T-cell (primary cell): ENCODE results near the gene FSCN2. TPM values are rescaled to one million over a fixed set of nuclear protein-coding genes. Genes with fewer than 3 reads are reported as not detected.

Experiments
- ATAC-seq, 4 experiments: fragments of 200-7000 bp in 3 of 4; fragments of 150-1000 bp in 1 of 4; cut with Tn5 transposase; replicated peaks in 1 of 4; 1 replicate in 3 of 4; 2 replicates in 1 of 4; pipeline ENCODE4 v1.10.0; 2021; ENCODE audit warnings: moderate library complexity in 3 of 4, mild to moderate bottlenecking in 2 of 4, moderate number of reproducible peaks in 1 of 4
- CTCF ChIA-PET, 2 donors: fragments of 300-600 bp; sonication (Branson Sonifier 250); formaldehyde crosslinking; loops; one replicate each; lab custom pipeline; 2022; ENCODE audit warnings: antibody characterized with exemption in 2 of 2; lab: Charles Lee
- POLR2A ChIA-PET, 2 donors: fragments of 300-600 bp; sonication (Branson Sonifier 250); formaldehyde crosslinking; loops; one replicate each; lab custom pipeline; 2022; ENCODE audit warnings: antibody characterized with exemption in 2 of 2; lab: Charles Lee
- DNase-seq, 35 experiments: peaks; one replicate each; pipeline versions ENCODE4 v3.0.0 to v3.0.0-alpha.2; 2013 to 2023
- H3K27ac ChIP-seq: one replicate; pipeline ENCODE4 v1.5.1; 2013; ENCODE audit warnings: low read length
- H3K27me3 ChIP-seq, 2 experiments: replicated peaks in 1 of 2; 1 replicate in 1 of 2; 2 replicates in 1 of 2; pipeline versions ENCODE4 v1.6.1 to v1.7.0; 2013; ENCODE audit warnings: low read length in 1 of 2, mixed read lengths in 1 of 2; ENCODE audit not compliant: control insufficient read depth in 2 of 2, insufficient read depth in 2 of 2; ENCODE audit errors: extremely low read depth in 1 of 2
- H3K36me3 ChIP-seq, 2 donors: 1 replicate in 1 of 2; 2 replicates in 1 of 2; pipeline versions ENCODE4 v1.6.1 to v1.7.0; 2013; ENCODE audit warnings: low read length in 1 of 2; ENCODE audit not compliant: control insufficient read depth in 2 of 2, insufficient read depth in 1 of 2; ENCODE audit errors: extremely low read depth in 1 of 2
- H3K4me1 ChIP-seq, 2 experiments: 1 replicate in 1 of 2; 2 replicates in 1 of 2; pipeline versions ENCODE4 v1.6.1 to v1.7.0; 2013; ENCODE audit warnings: low read length in 2 of 2, mixed read lengths in 1 of 2; ENCODE audit not compliant: insufficient read depth in 2 of 2, control insufficient read depth in 1 of 2; ENCODE audit errors: extremely low read depth in 1 of 2
- H3K4me3 ChIP-seq, 2 donors: 1 replicate in 1 of 2; 2 replicates in 1 of 2; pipeline versions ENCODE4 v1.5.1 to v1.7.0; 2013; ENCODE audit warnings: mild to moderate bottlenecking in 2 of 2, low read length in 1 of 2, moderate library complexity in 1 of 2; ENCODE audit not compliant: control insufficient read depth in 1 of 2; ENCODE audit errors: extremely low read depth in 1 of 2
- H3K9me3 ChIP-seq: 2 replicates; pipeline ENCODE4 v1.7.0; 2013
- H3K27ac Mint-ChIP-seq, 2 donors: one replicate each; pipeline ENCODE4 v1.8.0; 2020 to 2021; ENCODE audit warnings: mild to moderate bottlenecking in 2 of 2, mixed read lengths in 2 of 2
- H3K27me3 Mint-ChIP-seq, 2 donors: one replicate each; pipeline ENCODE4 v1.8.0; 2021 to 2022; ENCODE audit warnings: mixed read lengths in 2 of 2
- H3K36me3 Mint-ChIP-seq: one replicate; pipeline ENCODE4 v1.8.0; 2021; ENCODE audit warnings: mixed read lengths
- H3K4me1 Mint-ChIP-seq, 3 donors: one replicate each; pipeline ENCODE4 v1.8.0; 2020 to 2022; ENCODE audit warnings: mixed read lengths in 3 of 3, mild to moderate bottlenecking in 1 of 3
- H3K4me3 Mint-ChIP-seq, 3 donors: one replicate each; pipeline ENCODE4 v1.8.0; 2020 to 2022; ENCODE audit warnings: mild to moderate bottlenecking in 3 of 3, mixed read lengths in 3 of 3, moderate library complexity in 3 of 3
- H3K9me3 Mint-ChIP-seq, 3 donors: one replicate each; pipeline ENCODE4 v1.8.0; 2020 to 2022; ENCODE audit warnings: mixed read lengths in 3 of 3
- WGBS: methylation state at CpG from one replicate; pipeline ENCODE4 v1.1.5; 2013; ENCODE audit warnings: missing lambda C conversion rate; ENCODE audit not compliant: insufficient coverage; 5-methylcytosine and 5-hydroxymethylcytosine counted together
- total RNA-seq, 35 experiments: library from RNA in 6 of 35; stranded (reverse) in 6 of 35; fragments of 120-200 nt in 1 of 35; gene quantifications; one replicate each; pipeline versions ENCODE4 v1.2.1 to v1.2.4 and lab custom pipeline; 2013 to 2026

The FSCN2 gene
- total RNA-seq, 5 donors from 2014 or later (not counting 1 experiment from before 2014, with no cell fraction given), result 0.91 to 4.2 (median 1.2) TPM

DNA sequence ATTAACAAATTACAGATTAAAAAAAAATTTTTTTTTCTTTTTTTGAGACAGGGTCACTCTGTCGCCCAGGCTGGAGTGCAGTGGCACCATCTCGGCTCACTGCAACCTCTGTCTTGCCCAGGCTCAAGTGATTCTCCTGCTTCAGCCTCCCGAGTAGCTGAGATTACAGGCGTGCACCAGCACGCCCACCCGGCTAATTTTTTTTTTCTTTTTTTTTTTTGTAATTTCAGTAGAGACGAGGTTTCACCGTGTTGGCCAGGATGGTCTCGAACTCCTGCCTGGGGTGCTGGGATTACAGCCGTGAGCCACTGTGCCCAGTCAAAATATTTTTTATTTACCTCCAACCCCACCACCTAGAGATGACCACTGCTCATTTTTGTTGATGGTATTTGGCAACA lies 41.1 kb upstream of the FSCN2 start:
- Mint-ChIP-seq H3K4me3 (peak overlapping the region; percentile 39 to 49 (median 45)), H3K27me3 (peaks cover 6 to 14% of the 10 kb centered on the region in 2 donors), H3K9me3 (no peaks in the 10 kb centered on the region), H3K27ac (no peak overlapping the region), H3K36me3 (no peaks in the 10 kb centered on the region), H3K4me1 (peaks cover 4 to 13% (median 7%) of the 10 kb centered on the region in 3 donors)
- ChIA-PET CTCF (no interaction called here), POLR2A (no interaction called here)
- DNase-seq (no peak), ATAC-seq (no peak)
- Histone ChIP-seq H3K27ac (no peak overlapping the region), H3K9me3 (no peaks in the 10 kb centered on the region), H3K27me3 (peaks cover 0 to 60% of the 10 kb centered on the region in 2 experiments), H3K36me3 (no peaks in the 10 kb centered on the region), H3K4me3 (no peak overlapping the region), H3K4me1 (peaks cover 0 to 40% of the 10 kb centered on the region in 2 experiments)
- 100% methylated on average over 1 of the region's 10 CpGs for WGBS

- H3K27me3 ChIP-seq, result peaks cover 0 to 59% of the 10 kb centered on the region in 2 experiments
- ATAC-seq (peak; percentile 78 to 85 (median 84)), DNase-seq (peak; percentile 44 to 85 (median 68))
- no peaks in the 10 kb centered on the region for H3K36me3 ChIP-seq
- Mint-ChIP-seq H3K27me3 (peaks cover 6 to 10% of the 10 kb centered on the region in 2 donors), H3K4me1 (peaks cover 4 to 9% (median 4%) of the 10 kb centered on the region in 3 donors), H3K4me3 (peak overlapping the region; percentile 39 to 49 (median 45)), H3K36me3 (no peaks in the 10 kb centered on the region), H3K9me3 (no peaks in the 10 kb centered on the region), H3K27ac (no peak overlapping the region)
- H3K4me3 ChIP-seq, result peak overlapping the region; percentile 44 to 49
- POLR2A ChIA-PET, result no interaction called here
- WGBS, result 6% methylated on average over 83 of the region's 87 CpGs
- peaks cover 0 to 34% of the 10 kb centered on the region in 2 experiments for H3K4me1 ChIP-seq
- CTCF ChIA-PET, result no interaction called here
- no peak overlapping the region for H3K27ac ChIP-seq
- H3K9me3 ChIP-seq, result no peaks in the 10 kb centered on the region
These were observed 40.5 kb upstream of the FSCN2 start for GRCh38 chr17:81487487-81488275.

- ChIA-PET CTCF (no interaction called here), POLR2A (no interaction called here)
- H3K4me1 Mint-ChIP-seq, result peaks cover 0 to 7% (median 2%) of the 10 kb centered on the region in 3 donors
- H3K27me3 ChIP-seq, result peaks cover 0 to 55% of the 10 kb centered on the region in 2 experiments
- H3K27ac Mint-ChIP-seq, result no peak overlapping the region
- no peaks in the 10 kb centered on the region for H3K9me3 Mint-ChIP-seq
- H3K4me3 ChIP-seq, result peak overlapping the region; percentile 44 to 49
- ATAC-seq, result peak in 3 of 4 experiments; percentile 2 to 10 (median 8)
- WGBS, result 14% methylated on average over 48 of the region's 52 CpGs
- H3K36me3 ChIP-seq, result no peaks in the 10 kb centered on the region
- no peak overlapping the region for H3K4me3 Mint-ChIP-seq
- H3K27me3 Mint-ChIP-seq, result peaks cover 5 to 6% of the 10 kb centered on the region in 2 donors
- H3K36me3 Mint-ChIP-seq, result no peaks in the 10 kb centered on the region
- H3K9me3 ChIP-seq, result no peaks in the 10 kb centered on the region
- H3K4me1 ChIP-seq, result peaks cover 0 to 29% of the 10 kb centered on the region in 2 experiments
- H3K27ac ChIP-seq, result no peak overlapping the region
- no peak for DNase-seq
These were observed 39.8 kb upstream of the FSCN2 start for GRCh38 chr17:81488276-81488860.

- ATAC-seq (no peak), DNase-seq (peak in 1 of 35 experiments; percentile 13)
- Histone ChIP-seq H3K27me3 (peaks cover 0 to 47% of the 10 kb centered on the region in 2 experiments), H3K36me3 (no peaks in the 10 kb centered on the region), H3K4me3 (no peak overlapping the region), H3K9me3 (no peaks in the 10 kb centered on the region), H3K27ac (no peak overlapping the region), H3K4me1 (peaks cover 0 to 21% of the 10 kb centered on the region in 2 experiments)
- 76% methylated on average over 17 of the region's 27 CpGs for WGBS
- Mint-ChIP-seq H3K9me3 (no peaks in the 10 kb centered on the region), H3K27ac (peak overlapping the region; percentile 28 to 34), H3K27me3 (peaks cover 5 to 6% of the 10 kb centered on the region in 2 donors), H3K4me1 (peaks cover 0 to 7% (median 2%) of the 10 kb centered on the region in 3 donors), H3K36me3 (no peaks in the 10 kb centered on the region), H3K4me3 (peak overlapping the region; percentile 50 to 73 (median 54))
- ChIA-PET POLR2A (no interaction called here), CTCF (no interaction called here)
These were observed 38.9 kb upstream of the FSCN2 start for GRCh38 chr17:81489012-81489997.

DNA sequence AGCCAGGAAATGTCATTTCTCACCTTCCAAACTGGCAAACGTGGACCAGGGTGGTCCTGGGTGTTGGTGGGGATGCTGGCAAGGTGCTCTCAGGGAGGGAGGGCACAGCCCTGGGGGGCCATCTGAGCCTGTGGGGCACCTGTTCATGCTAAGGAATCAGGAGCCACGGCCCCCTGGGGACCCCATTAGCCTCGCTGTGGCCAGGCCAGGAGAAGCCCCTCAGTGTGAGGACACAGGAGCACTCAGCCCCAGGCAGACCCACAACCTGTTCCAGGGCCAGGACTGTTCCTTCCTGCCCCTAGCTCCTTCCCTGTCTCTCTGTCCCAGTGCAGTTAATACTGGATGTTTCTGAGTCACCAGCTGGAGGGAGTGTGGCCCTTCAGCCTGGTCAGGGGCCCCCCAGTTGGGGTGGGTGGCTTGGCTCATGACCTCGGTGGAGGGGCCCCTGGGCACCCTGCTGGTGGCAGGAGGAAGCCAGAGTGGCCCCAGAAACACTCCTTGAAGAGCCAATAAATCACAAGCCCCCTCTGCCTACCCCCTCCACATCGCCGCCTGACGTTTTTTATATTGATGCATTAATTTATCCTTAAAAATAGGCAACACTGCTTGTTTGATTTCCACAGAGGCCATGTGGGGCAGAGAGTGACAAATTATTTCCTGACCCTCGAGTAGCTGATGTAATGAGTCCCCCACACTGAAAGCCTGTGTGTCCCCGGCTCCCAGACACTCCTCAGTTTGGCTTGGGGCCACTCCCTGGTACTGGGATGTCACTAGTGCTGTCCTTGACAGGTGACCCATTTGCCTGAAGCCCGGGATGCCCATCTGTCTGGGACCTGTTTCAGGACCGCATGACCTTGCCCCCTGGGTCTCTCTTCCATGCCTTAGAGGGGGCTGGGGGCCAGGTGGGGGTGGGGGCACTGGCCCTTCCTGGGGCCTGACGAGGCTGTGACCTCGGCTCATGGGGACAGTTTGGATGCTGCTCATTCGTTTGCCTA lies 37.9 kb upstream of the FSCN2 start:
- Histone ChIP-seq H3K9me3 (no peaks in the 10 kb centered on the region), H3K27me3 (peaks cover 0 to 44% of the 10 kb centered on the region in 2 experiments), H3K4me1 (peaks cover 0 to 15% of the 10 kb centered on the region in 2 experiments), H3K36me3 (no peaks in the 10 kb centered on the region), H3K27ac (no peak overlapping the region), H3K4me3 (no peak overlapping the region)
- Mint-ChIP-seq H3K4me3 (peak overlapping the region in 2 of 3 donors; percentile 54 to 73), H3K36me3 (no peaks in the 10 kb centered on the region), H3K27ac (no peak overlapping the region), H3K27me3 (peaks cover 6 to 8% of the 10 kb centered on the region in 2 donors), H3K4me1 (peaks cover 2 to 7% (median 6%) of the 10 kb centered on the region in 3 donors), H3K9me3 (no peaks in the 10 kb centered on the region)
- ChIA-PET POLR2A (no interaction called here), CTCF (no interaction called here)
- WGBS, result 60% methylated on average over 5 of the region's 14 CpGs
- ATAC-seq, result no peak
- DNase-seq, result no peak
